Activated B cell treated with CpG ODN at 0.5 μM for 24 hours (primary cell): ENCODE data around the gene RARS2. TPM values are rescaled to one million over a fixed set of nuclear protein-coding genes. Genes with fewer than 3 reads are reported as not detected.
A peak's percentile ranks its signal among the peaks of the same experiment; 100 is the strongest.
"Not testable (repeated sequence)": the region's sequence is repeated elsewhere in the genome, so short reads cannot be mapped to it uniquely, and the experiment has no call there.

ENCODE experiments used
- ATAC-seq: fragments of 200-7000 bp; cut with Tn5 transposase; one replicate; pipeline ENCODE4 v1.10.0; 2021; ENCODE audit warnings: low read depth, mild to moderate bottlenecking, moderate library complexity
- CTCF ChIA-PET: fragments of 350-600 bp; sonication (Branson Sonifier 250); formaldehyde crosslinking; loops from one replicate; lab custom pipeline; 2021; ENCODE audit warnings: antibody characterized with exemption; lab: Charles Lee
- POLR2A ChIA-PET: fragments of 350-600 bp; sonication (Branson Sonifier 250); formaldehyde crosslinking; loops from one replicate; lab custom pipeline; 2021; ENCODE audit warnings: antibody characterized with exemption; lab: Charles Lee
- DNase-seq: peaks from one replicate; pipeline ENCODE4 v3.0.0; 2022
- H3K27ac Mint-ChIP-seq: one replicate; pipeline ENCODE4 v1.8.0; 2020; ENCODE audit warnings: mixed read lengths
- H3K27me3 Mint-ChIP-seq: one replicate; pipeline ENCODE4 v1.8.0; 2021; ENCODE audit warnings: mixed read lengths
- H3K36me3 Mint-ChIP-seq: one replicate; pipeline ENCODE4 v1.8.0; 2021; ENCODE audit warnings: low read depth, mixed read lengths
- H3K4me1 Mint-ChIP-seq: one replicate; pipeline ENCODE4 v1.8.0; 2021; ENCODE audit warnings: mixed read lengths
- H3K4me3 Mint-ChIP-seq: one replicate; pipeline ENCODE4 v1.8.0; 2020; ENCODE audit warnings: mild to moderate bottlenecking, mixed read lengths
- H3K9me3 Mint-ChIP-seq: one replicate; pipeline ENCODE4 v1.8.0; 2020; ENCODE audit warnings: mixed read lengths
- CTCF ChIP-seq: fragments of 200-600 bp; IDR thresholded peaks from one replicate; pipeline ENCODE4 v1.8.0; 2022; ENCODE audit warnings: antibody characterized with exemption, mild to moderate bottlenecking
- intact Hi-C: fragments of 100-400 bp; cut with micrococcal nuclease; formaldehyde crosslinking; loops from one replicate; pipeline ENCODE4 v1.15.1; 2024
- total RNA-seq: library from RNA; stranded (reverse); gene quantifications from 2 replicates; pipeline ENCODE4 v1.2.3, GENCODE V29; 2022

RARS2 gene
- total RNA-seq, 1 donor from 2014 or later = 27.0 TPM

GRCh38 chr6:87494761-87495422 is 94.9 kb downstream of the RARS2 start:
- ChIA-PET CTCF (interaction anchor here (0.6 to 1.9 kb wide), 2 partner anchors 102 to 744 kb away, joined by 3 to 4 read pairs; no protein-coding TSS in a partner anchor), POLR2A (interaction anchor here (0.7 to 1.4 kb wide), 3 partner anchors 22 to 95 kb away, joined by 3 read pairs; partner anchors contain the start of gene SLC35A1)
- Mint-ChIP-seq H3K27ac (peak overlapping the region; percentile 74), H3K4me1 (peaks cover 16% of the 10 kb centered on the region), H3K27me3 (no peaks in the 10 kb centered on the region), H3K36me3 (peaks cover 9% of the 10 kb centered on the region), H3K4me3 (peak overlapping the region; percentile 46), H3K9me3 (no peaks in the 10 kb centered on the region)
- no peak for TF ChIP-seq CTCF
- no peak for DNase-seq
- ATAC-seq = peak; percentile 93
- intact Hi-C loops = loop anchor here (1.0 kb wide), 1 partner anchor 22 kb away; no protein-coding TSS in a partner anchor

GRCh38 chr6:87489326-87489725 is 100.5 kb downstream of the RARS2 start:
- H3K36me3 Mint-ChIP-seq = peaks cover 18% of the 10 kb centered on the region
- DNase-seq, H3K9me3 Mint-ChIP-seq, CTCF ChIA-PET, H3K27me3 Mint-ChIP-seq, intact Hi-C loops, H3K4me3 Mint-ChIP-seq, H3K4me1 Mint-ChIP-seq, H3K27ac Mint-ChIP-seq, ATAC-seq: not testable (repeated sequence)
- POLR2A ChIA-PET = interaction anchor here (0.7 kb wide), 1 partner anchor 202 kb away, joined by 3 read pairs; no protein-coding TSS in a partner anchor

GRCh38 chr6:87487555-87487954 is 102.2 kb downstream of the RARS2 start:
- no peaks in the 10 kb centered on the region for H3K27me3 Mint-ChIP-seq
- no peak overlapping the region for H3K4me3 Mint-ChIP-seq
- peaks cover 19% of the 10 kb centered on the region for H3K36me3 Mint-ChIP-seq
- ChIA-PET POLR2A (no interaction called here), CTCF (no interaction called here)
- intact Hi-C loops = no loop called here
- no peak for TF ChIP-seq CTCF
- H3K4me1 Mint-ChIP-seq = no peaks in the 10 kb centered on the region
- DNase-seq (no peak), ATAC-seq (no peak)
- no peak overlapping the region for H3K27ac Mint-ChIP-seq
- H3K9me3 Mint-ChIP-seq = no peaks in the 10 kb centered on the region

GRCh38 chr6:87484491-87484890 is 105.3 kb downstream of the RARS2 start:
- Mint-ChIP-seq H3K36me3 (peaks cover 27% of the 10 kb centered on the region), H3K4me1 (no peaks in the 10 kb centered on the region), H3K9me3 (no peaks in the 10 kb centered on the region), H3K4me3 (no peak overlapping the region), H3K27ac (no peak overlapping the region), H3K27me3 (no peaks in the 10 kb centered on the region)
- ChIA-PET CTCF (no interaction called here), POLR2A (no interaction called here)
- TF ChIP-seq CTCF = no peak
- intact Hi-C loops = no loop called here
- ATAC-seq (no peak), DNase-seq (no peak)

GRCh38 chr6:87483929-87484328 is 105.9 kb downstream of the RARS2 start:
- no peaks in the 10 kb centered on the region for H3K4me1 Mint-ChIP-seq
- ChIA-PET POLR2A (no interaction called here), CTCF (no interaction called here)
- ATAC-seq = no peak
- intact Hi-C loops = no loop called here
- peaks cover 31% of the 10 kb centered on the region for H3K36me3 Mint-ChIP-seq
- no peaks in the 10 kb centered on the region for H3K9me3 Mint-ChIP-seq
- DNase-seq = no peak
- no peaks in the 10 kb centered on the region for H3K27me3 Mint-ChIP-seq
- no peak overlapping the region for H3K4me3 Mint-ChIP-seq
- H3K27ac Mint-ChIP-seq = no peak overlapping the region
- TF ChIP-seq CTCF = no peak
